OCI-LY7 (cell line): Measurements from ENCODE around the gene CPB1.

Experiments used
- CTCF ChIP-seq: fragments of 200-600 bp; sonication (generic); conservative IDR thresholded peaks from 2 replicates; pipeline ENCODE4 v1.5.1; 2014; ENCODE audit warnings: mild to moderate bottlenecking, antibody characterized with exemption, low read length, moderate library complexity, mixed read lengths
- EZH2phosphoT487 ChIP-seq: fragments of 200-600 bp; sonication (generic); IDR thresholded peaks from 2 replicates; pipeline ENCODE4 v1.6.1; 2018; ENCODE audit warnings: low read depth, borderline replicate concordance, mild to moderate bottlenecking, mixed run types, antibody characterized with exemption, low read length, moderate library complexity, mixed read lengths

GRCh38 chr3:148901987-148902791, 74.6 kb downstream of the CPB1 start:
- TF ChIP-seq EZH2phosphoT487 (no peak), CTCF (no peak)
